Panc1 (cell line): ENCODE results near the gene MMAB.

Experiments
- CTCF ChIP-seq: fragments of 450-650 bp; IDR thresholded peaks from 2 replicates; pipeline ENCODE4 v1.5.1; 2017; ENCODE audit warnings: mild to moderate bottlenecking
- POLR2AphosphoS5 ChIP-seq: IDR thresholded peaks from 2 replicates; pipeline ENCODE4 v1.6.1; 2012; ENCODE audit warnings: mild to moderate bottlenecking, low read depth, low read length, moderate library complexity
- REST ChIP-seq, 2 experiments: IDR thresholded peaks; 2 replicates each; pipeline ENCODE4 v1.6.1; 2011 to 2012; ENCODE audit warnings: low read depth in 2 of 2, control low read depth in 1 of 2, low read length in 1 of 2, mild to moderate bottlenecking in 1 of 2, moderate library complexity in 1 of 2; ENCODE audit not compliant: insufficient read depth in 1 of 2

GRCh38 chr12:109513051-109513450, 60.3 kb downstream of the MMAB start:
- TF ChIP-seq CTCF (no peak), REST (IDR thresholded peaks at IDR 0.05; ENCODE audit: insufficient read depth in 1 of 2, low read depth in 2 of 2, low read length in 1 of 2) (no peak), POLR2AphosphoS5 (no peak)
